Gastroesophageal sphincter (tissue), 3 donors: ENCODE measurements around the gene GON4L.
"Not testable (repeated sequence)": the region's sequence is repeated elsewhere in the genome, so short reads cannot be mapped to it uniquely, and the experiment has no call there.

Experiments used
- EP300 ChIP-seq: sonication (generic); formaldehyde crosslinking; IDR thresholded peaks from one replicate; pipeline ENCODE4 v1.6.1; 2017; ENCODE audit warnings: antibody characterized with exemption, mild to moderate bottlenecking
- POLR2A ChIP-seq, 2 donors: fragments of 450-650 bp; IDR thresholded peaks; one replicate each; pipeline ENCODE4 v1.6.1; 2017; ENCODE audit warnings: antibody characterized with exemption in 2 of 2, mild to moderate bottlenecking in 2 of 2, moderate library complexity in 1 of 2
- TF ChIP-seq, protein P1 (sequence below), 4 experiments: fragments of 200-600 bp in 2 of 4; fragments of 450-650 bp in 2 of 4; sonication (generic) in 1 of 4; IDR thresholded peaks; one replicate each; pipeline ENCODE4 v1.5.1; 2017 to 2019; ENCODE audit warnings: antibody characterized with exemption in 4 of 4, mild to moderate bottlenecking in 2 of 4, moderate library complexity in 2 of 4

DNA sequence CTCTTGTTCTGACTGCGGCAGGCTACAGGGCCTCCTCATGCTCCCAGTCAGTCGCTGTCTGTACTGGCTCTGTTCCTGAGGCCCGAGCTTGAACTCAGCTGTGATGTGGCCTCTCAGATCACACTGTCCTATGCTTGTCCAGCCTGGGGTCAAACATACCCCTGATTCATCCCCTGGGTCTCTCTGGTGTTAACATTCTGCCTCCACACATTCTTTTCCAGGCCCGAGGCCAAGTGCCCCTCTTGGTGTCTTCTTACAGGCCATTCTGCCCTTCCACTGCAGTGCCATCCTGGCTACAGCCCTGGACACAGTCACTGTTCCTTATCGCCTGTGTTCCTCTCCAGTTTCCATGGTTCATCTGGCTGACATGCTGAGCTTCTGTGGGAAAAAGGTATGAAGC is 108.9 kb downstream of the GON4L start:
- TF ChIP-seq, protein P1, sequence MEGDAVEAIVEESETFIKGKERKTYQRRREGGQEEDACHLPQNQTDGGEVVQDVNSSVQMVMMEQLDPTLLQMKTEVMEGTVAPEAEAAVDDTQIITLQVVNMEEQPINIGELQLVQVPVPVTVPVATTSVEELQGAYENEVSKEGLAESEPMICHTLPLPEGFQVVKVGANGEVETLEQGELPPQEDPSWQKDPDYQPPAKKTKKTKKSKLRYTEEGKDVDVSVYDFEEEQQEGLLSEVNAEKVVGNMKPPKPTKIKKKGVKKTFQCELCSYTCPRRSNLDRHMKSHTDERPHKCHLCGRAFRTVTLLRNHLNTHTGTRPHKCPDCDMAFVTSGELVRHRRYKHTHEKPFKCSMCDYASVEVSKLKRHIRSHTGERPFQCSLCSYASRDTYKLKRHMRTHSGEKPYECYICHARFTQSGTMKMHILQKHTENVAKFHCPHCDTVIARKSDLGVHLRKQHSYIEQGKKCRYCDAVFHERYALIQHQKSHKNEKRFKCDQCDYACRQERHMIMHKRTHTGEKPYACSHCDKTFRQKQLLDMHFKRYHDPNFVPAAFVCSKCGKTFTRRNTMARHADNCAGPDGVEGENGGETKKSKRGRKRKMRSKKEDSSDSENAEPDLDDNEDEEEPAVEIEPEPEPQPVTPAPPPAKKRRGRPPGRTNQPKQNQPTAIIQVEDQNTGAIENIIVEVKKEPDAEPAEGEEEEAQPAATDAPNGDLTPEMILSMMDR (IDR thresholded peaks at IDR 0.05) = not testable (repeated sequence)
- not testable (repeated sequence) for TF ChIP-seq POLR2A (IDR thresholded peaks at IDR 0.05); EP300
